Peyer's patch (tissue), 4 donors: Measurements from ENCODE around the gene INSC. TPM values are rescaled to one million over a fixed set of nuclear protein-coding genes. Genes with fewer than 3 reads are reported as not detected.

Experiments
- DNase-seq, 3 donors: peaks; one replicate each; pipeline ENCODE4 v3.0.0-alpha.2; 2017 to 2019
- H3K27ac ChIP-seq, 4 donors: fragments of 200-600 bp; sonication (generic); one replicate each; pipeline ENCODE4 v1.5.1; 2016 to 2019
- H3K27me3 ChIP-seq, 2 donors: fragments of 200-600 bp; sonication (generic); one replicate each; pipeline ENCODE4 v1.5.1; 2019
- H3K36me3 ChIP-seq, 3 donors: fragments of 200-600 bp; sonication (generic); one replicate each; pipeline ENCODE4 v1.5.1; 2016 to 2019
- H3K4me1 ChIP-seq, 4 donors: fragments of 200-600 bp; sonication (generic); one replicate each; pipeline ENCODE4 v1.5.1; 2016 to 2019
- H3K4me3 ChIP-seq, 4 donors: fragments of 200-600 bp; sonication (generic); 1 replicate in 3 of 4; 2 replicates in 1 of 4; pipeline ENCODE4 v1.5.1; 2016 to 2019; ENCODE audit warnings: mild to moderate bottlenecking in 1 of 4
- H3K9me3 ChIP-seq, 4 donors: fragments of 200-600 bp; sonication (generic); one replicate each; pipeline ENCODE4 v1.5.1; 2016 to 2019; ENCODE audit warnings: mild to moderate bottlenecking in 1 of 4
- POLR2A ChIP-seq, 2 donors: fragments of 450-650 bp; IDR thresholded peaks; one replicate each; pipeline ENCODE4 v1.5.1; 2017; ENCODE audit warnings: antibody characterized with exemption in 2 of 2, mild to moderate bottlenecking in 2 of 2, moderate library complexity in 2 of 2
- total RNA-seq, 4 donors: library from RNA; depleted of rRNA; stranded (reverse); fragments of >200 nt; gene quantifications; one replicate each; pipeline ENCODE4 v1.1.0, GENCODE V29; 2016
- TF ChIP-seq, protein P1 (sequence below), 6 experiments: fragments of 450-650 bp in 4 of 6; fragments of 200-600 bp in 2 of 6; sonication (generic) in 1 of 6; IDR thresholded peaks; one replicate each; pipeline ENCODE4 v1.5.1; 2017 to 2019; ENCODE audit warnings: antibody characterized with exemption in 6 of 6, mild to moderate bottlenecking in 3 of 6, moderate library complexity in 1 of 6

Gene INSC
- total RNA-seq, 4 donors from 2014 or later, result 3.0 to 28.1 (median 6.8) TPM

DNA sequence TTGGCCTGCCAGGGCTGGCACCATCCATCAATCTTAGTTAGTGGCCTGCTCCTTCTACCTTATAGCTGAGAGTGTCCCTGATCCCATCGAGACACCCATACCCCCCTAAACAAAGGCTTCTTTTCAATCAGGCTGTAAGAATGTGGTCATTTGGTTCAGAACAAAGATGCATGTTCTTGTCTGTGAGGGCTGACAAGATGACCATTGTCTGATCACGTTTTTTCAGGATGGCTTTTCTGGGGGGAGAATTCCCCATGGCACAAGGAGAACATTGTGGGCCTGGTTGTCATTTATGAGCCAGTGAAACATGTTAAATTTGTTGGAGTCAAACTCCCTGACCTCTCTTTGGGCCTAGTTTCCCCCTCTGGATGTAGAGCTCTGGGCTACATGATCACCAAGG lies 160.4 kb downstream of the INSC start:
- Histone ChIP-seq H3K27ac (no peak overlapping the region), H3K4me1 (no peaks in the 10 kb centered on the region), H3K27me3 (no peaks in the 10 kb centered on the region), H3K36me3 (no peaks in the 10 kb centered on the region), H3K4me3 (no peak overlapping the region), H3K9me3 (no peaks in the 10 kb centered on the region)
- no peak for DNase-seq
- TF ChIP-seq POLR2A (IDR thresholded peaks at IDR 0.05), result no peak
- TF ChIP-seq, protein P1, sequence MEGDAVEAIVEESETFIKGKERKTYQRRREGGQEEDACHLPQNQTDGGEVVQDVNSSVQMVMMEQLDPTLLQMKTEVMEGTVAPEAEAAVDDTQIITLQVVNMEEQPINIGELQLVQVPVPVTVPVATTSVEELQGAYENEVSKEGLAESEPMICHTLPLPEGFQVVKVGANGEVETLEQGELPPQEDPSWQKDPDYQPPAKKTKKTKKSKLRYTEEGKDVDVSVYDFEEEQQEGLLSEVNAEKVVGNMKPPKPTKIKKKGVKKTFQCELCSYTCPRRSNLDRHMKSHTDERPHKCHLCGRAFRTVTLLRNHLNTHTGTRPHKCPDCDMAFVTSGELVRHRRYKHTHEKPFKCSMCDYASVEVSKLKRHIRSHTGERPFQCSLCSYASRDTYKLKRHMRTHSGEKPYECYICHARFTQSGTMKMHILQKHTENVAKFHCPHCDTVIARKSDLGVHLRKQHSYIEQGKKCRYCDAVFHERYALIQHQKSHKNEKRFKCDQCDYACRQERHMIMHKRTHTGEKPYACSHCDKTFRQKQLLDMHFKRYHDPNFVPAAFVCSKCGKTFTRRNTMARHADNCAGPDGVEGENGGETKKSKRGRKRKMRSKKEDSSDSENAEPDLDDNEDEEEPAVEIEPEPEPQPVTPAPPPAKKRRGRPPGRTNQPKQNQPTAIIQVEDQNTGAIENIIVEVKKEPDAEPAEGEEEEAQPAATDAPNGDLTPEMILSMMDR (IDR thresholded peaks at IDR 0.05), result no peak

DNA sequence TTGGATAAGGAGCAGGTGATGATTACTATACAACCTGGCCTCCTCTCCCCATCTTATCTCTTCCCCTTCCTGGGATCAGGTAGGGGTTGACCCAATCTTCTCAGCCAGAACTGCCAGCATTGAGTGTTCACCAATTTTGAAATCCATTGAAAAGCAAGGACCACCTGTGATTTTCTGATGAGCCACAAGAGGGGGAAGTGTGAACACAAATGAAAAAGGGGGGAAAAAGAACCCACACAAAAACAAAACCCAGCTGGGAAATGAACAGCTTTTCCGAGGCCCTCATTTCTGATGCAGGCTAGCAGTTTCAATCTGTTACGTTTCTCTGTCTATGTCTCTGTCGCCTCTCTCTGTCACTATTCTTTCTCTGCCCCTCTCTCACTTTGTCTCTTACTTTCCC lies 161.9 kb downstream of the INSC start:
- H3K27ac ChIP-seq, result no peak overlapping the region
- DNase-seq, result no peak
- H3K9me3 ChIP-seq, result no peaks in the 10 kb centered on the region
- H3K4me1 ChIP-seq, result no peaks in the 10 kb centered on the region
- H3K4me3 ChIP-seq, result no peak overlapping the region
- no peaks in the 10 kb centered on the region for H3K36me3 ChIP-seq
- no peaks in the 10 kb centered on the region for H3K27me3 ChIP-seq
- TF ChIP-seq POLR2A (IDR thresholded peaks at IDR 0.05), result no peak
- TF ChIP-seq, protein P1 (IDR thresholded peaks at IDR 0.05), result peak in 1 of 6 experiments; percentile 6

DNA sequence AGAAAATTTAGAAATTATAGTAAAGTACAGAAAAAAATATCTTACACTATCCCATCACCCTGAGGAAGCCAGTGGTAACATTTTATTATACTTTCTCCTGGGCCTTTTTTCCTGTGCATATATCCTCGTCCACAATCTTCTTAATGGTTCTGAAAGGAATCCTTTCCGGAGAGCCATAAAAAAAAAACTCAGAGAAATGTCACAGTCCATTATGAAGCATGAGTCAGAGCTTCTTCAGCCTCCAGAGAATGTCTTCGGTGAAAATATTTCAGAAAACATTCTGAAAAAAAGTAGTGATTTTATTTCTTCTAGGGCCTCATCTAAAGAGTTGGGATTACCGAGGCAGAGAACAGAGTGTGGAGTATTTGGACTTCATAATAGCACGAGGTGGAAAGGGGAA lies 163.4 kb downstream of the INSC start:
- no peak for TF ChIP-seq POLR2A (IDR thresholded peaks at IDR 0.05)
- TF ChIP-seq, protein P1 (IDR thresholded peaks at IDR 0.05), result no peak
- Histone ChIP-seq H3K27me3 (no peaks in the 10 kb centered on the region), H3K27ac (no peak overlapping the region), H3K9me3 (no peaks in the 10 kb centered on the region), H3K4me3 (no peak overlapping the region), H3K4me1 (no peaks in the 10 kb centered on the region), H3K36me3 (no peaks in the 10 kb centered on the region)
- DNase-seq, result no peak

DNA sequence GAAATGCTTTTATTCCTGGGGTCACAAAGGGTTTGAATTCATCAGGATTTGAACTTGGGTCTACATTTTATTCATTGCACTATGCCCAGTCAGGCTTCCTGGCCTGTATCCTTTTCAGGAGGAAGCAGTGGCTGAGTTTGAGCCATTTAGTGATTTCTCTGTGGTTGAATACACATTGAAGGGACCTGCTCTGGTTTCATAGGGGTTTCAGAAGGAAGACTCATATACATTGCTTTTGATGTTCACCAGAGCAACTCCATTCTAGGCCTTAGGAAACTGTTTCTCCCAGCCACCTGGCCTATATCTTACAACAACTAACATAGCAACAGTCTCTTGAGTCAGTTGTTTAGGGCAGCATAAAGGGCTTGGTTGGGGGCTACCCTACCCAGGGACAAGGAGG lies 165.7 kb downstream of the INSC start:
- TF ChIP-seq, protein P1 (IDR thresholded peaks at IDR 0.05), result no peak
- TF ChIP-seq POLR2A (IDR thresholded peaks at IDR 0.05), result no peak
- no peak overlapping the region for H3K4me3 ChIP-seq
- no peak for DNase-seq
- H3K4me1 ChIP-seq, result no peaks in the 10 kb centered on the region
- no peak overlapping the region for H3K27ac ChIP-seq
- no peaks in the 10 kb centered on the region for H3K9me3 ChIP-seq
- no peaks in the 10 kb centered on the region for H3K36me3 ChIP-seq
- no peaks in the 10 kb centered on the region for H3K27me3 ChIP-seq

DNA sequence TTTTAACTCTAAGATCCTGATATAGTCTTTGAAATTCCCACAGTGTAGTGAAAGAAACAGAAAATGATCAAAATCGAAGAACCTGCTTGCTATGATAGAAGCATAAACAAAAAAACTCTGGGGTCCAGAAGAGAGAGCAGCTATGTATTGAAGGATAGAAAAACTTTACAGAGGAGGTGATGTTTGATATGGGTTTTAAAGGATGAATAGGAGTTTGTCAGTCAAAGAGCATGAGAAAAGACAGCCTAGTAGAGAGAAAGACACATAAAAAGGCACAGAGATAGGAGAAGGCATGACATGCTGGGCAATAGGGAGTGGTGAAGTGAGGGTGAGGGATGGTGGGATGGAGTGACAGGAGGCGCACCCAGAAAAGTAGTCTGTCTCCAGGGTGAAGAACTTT lies 168.0 kb downstream of the INSC start:
- no peaks in the 10 kb centered on the region for H3K9me3 ChIP-seq
- no peaks in the 10 kb centered on the region for H3K36me3 ChIP-seq
- no peak for DNase-seq
- TF ChIP-seq, protein P1 (IDR thresholded peaks at IDR 0.05), result no peak
- TF ChIP-seq POLR2A (IDR thresholded peaks at IDR 0.05), result no peak
- H3K27me3 ChIP-seq, result no peaks in the 10 kb centered on the region
- H3K27ac ChIP-seq, result no peak overlapping the region
- no peak overlapping the region for H3K4me3 ChIP-seq
- no peaks in the 10 kb centered on the region for H3K4me1 ChIP-seq

DNA sequence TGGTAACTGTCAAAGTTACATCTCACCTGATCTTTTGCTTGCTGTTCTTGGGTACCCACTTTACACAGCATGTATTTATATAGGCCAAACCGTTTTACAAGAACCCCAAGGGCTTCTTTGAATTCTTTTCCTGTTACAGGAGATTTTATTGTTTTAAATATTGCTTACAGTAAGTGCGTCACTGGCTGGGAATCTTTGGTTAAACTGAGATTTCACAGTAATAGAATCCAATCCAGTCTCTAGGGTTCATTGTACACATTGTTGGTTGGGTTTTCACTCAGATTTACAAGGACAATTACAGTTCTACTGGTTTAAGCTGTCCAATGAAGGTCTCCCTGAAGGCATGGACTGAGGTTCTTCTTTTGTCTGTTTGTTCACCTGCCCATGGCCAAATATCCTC lies 171.7 kb downstream of the INSC start:
- H3K27me3 ChIP-seq, result no peaks in the 10 kb centered on the region
- no peaks in the 10 kb centered on the region for H3K4me1 ChIP-seq
- H3K27ac ChIP-seq, result no peak overlapping the region
- no peak for DNase-seq
- no peak overlapping the region for H3K4me3 ChIP-seq
- no peaks in the 10 kb centered on the region for H3K36me3 ChIP-seq
- TF ChIP-seq, protein P1 (IDR thresholded peaks at IDR 0.05), result no peak
- TF ChIP-seq POLR2A (IDR thresholded peaks at IDR 0.05), result no peak
- no peaks in the 10 kb centered on the region for H3K9me3 ChIP-seq
